NCI-H446 treated with DMSO at 0.1 percent for 48 hours (cell line): ENCODE results near the gene NELL2.

Source experiments
- DNase-seq: peaks from one replicate; lab custom pipeline; 2025; lab: John Stamatoyannopoulos, UW

The NELL2 gene

DNA sequence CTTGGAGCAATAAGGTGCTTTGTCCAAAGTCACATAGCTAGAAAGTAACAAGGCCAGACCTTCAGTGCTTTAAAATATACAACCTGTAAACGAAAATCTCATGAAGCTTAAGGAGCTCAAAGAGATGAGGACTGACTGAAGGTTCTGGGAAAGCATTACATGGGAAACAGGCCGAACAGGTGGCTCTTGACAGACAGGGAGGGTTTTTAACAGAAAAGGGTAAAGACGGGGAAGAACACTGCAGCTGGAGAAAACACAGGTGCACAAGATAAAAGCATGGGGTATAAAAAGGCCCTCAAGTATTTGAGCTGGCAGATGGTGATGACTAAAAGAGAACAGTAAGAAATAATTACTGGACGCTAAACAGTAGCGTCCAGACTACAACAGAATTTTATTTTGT is 257.2 kb downstream of the NELL2 start:
- DNase-seq, result no peak

DNA sequence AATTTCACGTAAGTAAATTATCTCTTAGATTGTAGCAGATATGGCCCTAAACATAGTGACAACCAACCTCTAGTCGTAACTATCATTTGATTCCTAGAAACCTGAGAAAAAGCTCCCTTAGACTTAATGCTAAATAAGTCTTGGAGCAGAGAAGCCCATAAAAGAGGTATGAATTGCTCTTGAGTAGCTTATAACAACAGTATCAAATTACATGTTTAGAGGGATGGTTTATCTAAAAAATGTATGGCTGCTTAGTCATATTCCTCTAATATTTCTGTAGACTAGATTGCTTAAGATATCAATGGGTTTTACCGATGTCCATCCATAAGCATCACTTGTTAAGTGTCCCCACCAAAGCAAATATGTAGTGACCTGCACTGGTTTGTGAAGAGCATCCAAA is 259.7 kb downstream of the NELL2 start:
- DNase-seq, result no peak

DNA sequence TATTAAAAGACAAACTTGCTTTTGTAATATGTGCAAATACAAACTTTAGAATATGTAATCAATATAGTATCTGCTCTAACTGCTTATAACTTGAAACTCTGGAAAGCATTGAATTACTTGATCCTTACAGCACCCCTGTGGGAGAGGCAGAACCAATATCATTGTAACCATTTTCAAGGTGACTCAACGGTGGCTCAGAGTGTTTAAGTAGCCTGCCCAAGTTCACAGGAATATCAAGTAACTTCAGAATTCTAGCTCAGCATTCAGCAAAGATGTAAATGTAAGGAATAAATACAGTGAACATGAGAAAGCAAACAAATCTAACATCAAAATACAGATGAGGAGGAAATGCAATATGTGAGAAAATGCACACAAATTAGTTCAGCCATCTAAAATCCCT is 264.6 kb downstream of the NELL2 start:
- no peak for DNase-seq

DNA sequence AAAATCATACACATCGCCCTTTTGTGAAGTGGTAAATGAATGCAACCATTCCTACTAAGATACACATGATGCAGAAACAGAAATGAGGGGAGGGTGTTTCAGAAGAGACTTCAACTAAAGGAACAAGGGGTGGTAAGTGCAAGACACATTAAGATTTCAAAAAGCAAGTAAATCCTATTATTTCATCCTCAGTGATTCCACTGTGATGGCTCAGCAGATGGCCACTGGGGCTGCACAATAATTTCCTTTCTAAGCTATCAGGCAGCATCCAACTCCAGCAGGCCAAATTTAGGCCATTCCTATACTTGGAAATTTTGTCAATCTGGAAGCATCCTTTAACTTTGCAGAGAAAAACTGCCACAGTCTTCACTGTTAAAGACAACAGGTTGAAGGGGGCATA is 272.4 kb downstream of the NELL2 start:
- DNase-seq, result no peak

DNA sequence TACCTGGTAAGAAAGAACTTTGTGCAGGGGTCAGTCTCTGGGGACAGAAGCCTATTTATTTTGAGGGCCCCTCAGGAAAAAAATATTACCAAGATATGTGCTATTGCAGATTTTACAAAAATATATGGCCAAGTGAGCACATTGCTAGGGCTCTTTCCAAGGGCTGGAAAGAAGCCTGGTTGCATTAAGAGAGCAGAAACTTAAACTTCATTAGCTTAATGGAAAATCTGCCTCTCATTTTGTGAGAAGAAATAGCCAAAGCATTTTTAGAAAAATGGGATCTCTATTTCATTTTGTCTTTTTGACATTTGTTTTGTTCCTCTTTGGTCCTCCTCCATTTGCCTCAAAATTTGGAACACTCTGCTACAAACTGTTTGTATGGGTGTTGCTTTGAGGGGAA is 283.5 kb downstream of the NELL2 start:
- DNase-seq, result no peak

DNA sequence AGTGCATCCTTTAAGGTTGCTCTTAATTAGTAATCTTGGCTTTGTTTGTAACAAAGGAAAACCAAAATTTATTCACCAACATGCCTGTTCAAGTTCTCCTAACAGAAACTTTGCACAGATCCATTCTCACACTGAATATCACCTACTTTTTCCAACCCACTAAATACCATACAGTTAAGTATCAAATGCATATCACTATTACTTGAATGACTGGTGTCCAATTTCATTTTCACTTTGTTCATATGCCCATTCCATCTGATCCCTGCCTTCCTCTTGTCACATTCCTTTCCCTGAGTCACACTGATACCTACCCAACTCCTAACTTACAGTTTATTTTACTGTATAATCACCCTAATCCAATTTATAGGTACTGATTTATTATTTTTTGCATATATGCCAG is 286.4 kb downstream of the NELL2 start:
- no peak for DNase-seq

DNA sequence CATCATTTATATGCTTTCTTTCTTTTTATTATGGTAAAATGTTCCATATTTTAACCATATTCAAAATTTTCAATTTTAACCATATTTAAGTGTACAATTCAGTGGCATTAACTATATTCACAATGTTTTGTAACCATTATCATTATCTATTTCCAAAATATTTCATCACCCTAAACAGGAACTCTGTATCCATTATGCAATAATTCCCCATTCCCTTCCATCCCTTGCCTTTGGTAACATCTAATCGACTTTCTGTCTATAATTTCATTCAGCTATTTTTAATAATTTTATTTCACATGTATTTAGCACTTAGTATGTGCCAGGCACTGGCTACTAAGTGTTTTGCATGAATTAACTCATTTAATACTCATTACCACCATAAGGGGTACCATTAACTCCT is 287.5 kb downstream of the NELL2 start:
- DNase-seq, result no peak

DNA sequence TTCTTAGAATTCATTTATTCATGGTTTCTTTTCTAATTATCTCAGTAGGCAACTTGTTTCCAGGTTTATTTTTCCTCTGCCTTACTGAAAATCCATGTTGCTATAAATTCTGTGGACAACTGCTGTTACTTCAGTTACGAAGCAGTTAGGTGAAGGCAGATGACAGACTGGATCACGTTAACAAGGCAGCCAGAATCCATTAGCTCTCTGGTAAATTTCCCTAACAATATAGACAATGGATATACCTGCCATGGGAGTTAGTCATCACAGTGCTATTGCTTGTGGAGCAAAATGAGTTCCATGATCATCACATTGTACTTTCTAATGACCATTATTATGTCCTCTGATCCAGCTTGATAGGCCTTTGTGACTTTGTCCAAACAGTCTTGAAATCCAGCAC is 291.5 kb downstream of the NELL2 start:
- no peak for DNase-seq

DNA sequence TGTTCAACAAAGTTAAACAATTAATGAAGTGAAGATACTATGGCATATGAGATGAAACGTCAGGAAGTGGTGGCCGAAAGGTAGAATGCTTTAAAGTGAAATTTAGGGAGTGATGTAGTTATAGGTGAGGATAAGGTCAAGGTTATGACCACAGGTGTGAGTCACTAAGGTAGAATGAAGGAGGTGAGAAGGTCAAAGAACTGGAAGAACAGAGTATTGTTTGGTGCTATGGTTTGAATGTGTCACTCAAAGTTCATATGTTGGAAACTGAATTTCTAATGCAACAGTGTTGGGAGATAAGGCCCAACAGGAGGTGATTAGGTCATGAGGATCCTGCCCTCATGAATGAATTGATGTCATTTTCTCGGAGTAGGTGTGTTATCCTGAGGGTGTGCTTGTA is 293.6 kb downstream of the NELL2 start:
- no peak for DNase-seq

DNA sequence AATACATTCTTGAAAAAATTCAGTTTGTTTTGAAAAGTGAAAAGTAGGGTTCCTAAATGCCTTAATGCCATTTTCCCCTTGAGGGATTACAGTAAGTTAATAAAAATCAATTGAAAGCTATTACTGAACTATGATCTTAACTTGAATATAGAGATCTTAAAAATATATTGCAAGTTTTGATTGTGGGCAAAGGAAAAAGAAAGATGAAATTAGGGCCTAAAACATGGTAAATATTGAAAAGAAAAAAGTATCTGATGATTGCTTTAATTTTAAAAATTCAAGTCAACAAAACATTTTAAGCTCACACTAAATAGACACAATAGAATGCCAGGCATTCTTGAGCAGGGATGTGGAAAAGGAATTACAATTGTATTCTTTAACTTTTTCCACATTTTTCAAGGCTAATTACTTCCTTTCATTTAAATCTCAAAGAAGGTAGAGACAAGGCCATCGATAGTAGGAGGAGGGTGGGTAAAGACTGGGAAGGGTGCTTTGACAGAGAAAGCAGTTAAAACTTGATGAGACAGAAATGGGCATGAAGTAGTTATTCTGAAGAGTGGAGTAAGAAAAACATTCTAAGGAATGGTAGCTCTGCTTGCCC is 294.4 kb downstream of the NELL2 start:
- DNase-seq, result no peak

DNA sequence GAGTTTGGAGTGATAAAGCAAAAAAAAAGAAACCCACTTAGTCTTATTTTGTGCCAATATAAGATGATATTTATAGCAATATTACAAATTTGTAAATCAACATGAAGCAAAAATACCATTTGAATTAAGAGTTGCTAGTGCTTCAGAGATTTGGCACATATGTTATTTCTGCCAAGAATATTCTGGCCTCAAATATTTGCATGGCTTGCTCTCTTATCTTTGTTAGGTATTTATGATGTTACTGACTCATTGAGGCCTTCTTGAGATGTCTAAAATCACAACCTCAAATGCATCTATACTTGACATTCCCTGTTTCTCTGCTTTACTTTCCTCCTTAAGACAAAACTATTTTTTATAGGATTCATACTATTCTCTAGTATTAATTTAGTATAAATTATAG is 301.5 kb downstream of the NELL2 start:
- no peak for DNase-seq

DNA sequence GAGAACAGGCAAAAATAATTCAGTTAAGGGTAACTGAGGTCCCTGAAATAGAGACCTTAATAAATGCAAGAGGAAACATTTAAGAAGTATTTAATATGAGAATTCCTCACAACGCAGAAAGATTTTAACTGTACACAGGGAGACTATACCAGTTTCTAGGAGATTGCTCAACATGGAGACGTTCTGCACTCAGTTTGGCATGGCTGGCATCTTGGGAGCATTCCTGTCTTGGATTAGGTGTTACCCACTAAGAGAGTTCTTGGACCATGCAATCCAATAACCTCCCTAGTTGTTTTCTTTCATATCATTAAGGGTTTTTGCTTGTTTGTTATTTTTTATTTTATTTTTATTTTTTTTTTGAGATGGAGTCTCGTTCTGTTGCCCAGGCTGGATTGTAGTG is 302.4 kb downstream of the NELL2 start:
- DNase-seq, result no peak

DNA sequence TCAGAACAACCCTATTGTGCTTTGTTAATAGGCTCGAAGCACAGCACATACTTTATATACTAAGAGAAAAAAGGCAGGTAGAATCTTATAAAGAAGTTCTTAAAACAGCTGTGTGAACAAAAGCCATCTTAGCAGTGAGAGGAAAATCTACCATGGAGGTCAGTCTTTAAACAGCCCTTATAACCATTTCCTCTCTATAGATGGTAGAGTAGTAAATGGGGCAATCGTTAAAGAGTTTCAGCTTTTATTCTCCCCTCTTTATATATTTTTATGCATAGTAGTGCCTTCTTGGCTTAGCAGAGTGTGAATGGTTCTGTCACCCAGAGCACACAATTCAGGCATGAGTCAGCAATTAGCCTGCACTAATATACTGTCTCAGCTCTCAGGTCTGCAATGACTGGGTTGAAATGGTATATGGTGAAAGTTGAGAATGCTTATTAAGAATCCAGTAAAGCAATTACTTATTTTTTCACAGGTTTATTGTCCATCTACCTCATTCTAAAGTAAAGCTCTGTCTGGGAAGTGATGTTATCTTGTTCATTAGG is 305.0 kb downstream of the NELL2 start:
- no peak for DNase-seq

DNA sequence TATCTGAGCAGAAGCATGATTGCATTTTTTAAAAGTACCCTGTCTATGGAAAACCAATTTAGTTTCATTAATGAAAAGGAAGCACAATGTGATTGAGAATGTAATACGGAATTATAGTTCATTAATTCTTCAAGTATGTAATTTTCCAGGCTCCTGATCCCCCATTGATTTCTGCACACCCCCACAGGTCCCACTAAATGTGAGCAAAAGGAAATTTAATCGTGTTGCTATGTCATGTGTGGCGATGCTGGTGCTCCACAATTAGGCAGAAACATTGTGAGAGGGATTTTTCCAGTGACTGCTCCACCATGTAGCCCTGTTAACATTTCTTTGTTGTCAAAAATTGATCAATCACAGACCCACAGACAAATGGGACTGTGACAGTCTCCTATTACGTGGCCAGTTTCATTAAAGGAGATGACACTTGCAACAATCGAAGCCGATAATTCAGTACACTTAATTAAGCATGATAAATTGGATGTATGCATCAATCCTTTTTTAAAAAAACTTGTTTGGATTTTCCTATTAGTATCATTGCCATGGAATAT is 306.0 kb downstream of the NELL2 start:
- no peak for DNase-seq

DNA sequence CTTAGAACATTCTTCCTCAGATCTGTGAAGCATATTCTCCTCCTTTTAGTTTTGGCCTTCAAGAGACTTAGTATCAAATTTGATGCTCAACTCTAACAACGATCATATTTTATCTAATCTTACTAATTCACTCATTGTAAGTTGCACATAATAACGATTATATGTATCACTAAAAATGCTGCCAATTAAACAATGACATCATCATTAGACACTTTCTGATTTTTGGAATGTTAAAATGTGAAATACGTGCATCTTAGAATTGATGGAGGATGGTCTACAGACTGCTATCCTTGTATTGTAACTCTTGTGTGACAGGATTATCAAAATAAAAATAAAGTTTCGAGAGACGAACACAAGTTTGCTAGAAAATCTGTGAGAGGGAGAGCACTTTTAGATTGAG is 311.0 kb downstream of the NELL2 start:
- no peak for DNase-seq

DNA sequence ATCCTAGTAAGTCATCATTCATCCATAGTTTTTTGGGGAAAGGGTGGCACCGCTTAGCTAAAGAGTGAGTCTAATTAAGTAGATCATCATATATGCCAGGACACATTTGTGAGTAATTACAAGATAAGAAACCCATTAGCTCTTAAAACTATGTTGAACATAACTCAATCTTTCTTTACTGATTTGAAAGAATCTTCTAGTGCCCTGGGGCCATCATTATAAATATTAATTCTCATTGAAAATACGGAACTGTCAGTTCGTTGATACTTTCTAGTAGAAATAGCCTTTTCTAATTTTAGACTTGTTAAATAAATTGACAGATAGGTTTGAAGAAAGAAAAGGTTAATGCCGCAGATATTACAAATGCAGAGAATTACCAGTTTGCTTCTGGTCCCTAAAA is 312.6 kb downstream of the NELL2 start:
- DNase-seq, result no peak

DNA sequence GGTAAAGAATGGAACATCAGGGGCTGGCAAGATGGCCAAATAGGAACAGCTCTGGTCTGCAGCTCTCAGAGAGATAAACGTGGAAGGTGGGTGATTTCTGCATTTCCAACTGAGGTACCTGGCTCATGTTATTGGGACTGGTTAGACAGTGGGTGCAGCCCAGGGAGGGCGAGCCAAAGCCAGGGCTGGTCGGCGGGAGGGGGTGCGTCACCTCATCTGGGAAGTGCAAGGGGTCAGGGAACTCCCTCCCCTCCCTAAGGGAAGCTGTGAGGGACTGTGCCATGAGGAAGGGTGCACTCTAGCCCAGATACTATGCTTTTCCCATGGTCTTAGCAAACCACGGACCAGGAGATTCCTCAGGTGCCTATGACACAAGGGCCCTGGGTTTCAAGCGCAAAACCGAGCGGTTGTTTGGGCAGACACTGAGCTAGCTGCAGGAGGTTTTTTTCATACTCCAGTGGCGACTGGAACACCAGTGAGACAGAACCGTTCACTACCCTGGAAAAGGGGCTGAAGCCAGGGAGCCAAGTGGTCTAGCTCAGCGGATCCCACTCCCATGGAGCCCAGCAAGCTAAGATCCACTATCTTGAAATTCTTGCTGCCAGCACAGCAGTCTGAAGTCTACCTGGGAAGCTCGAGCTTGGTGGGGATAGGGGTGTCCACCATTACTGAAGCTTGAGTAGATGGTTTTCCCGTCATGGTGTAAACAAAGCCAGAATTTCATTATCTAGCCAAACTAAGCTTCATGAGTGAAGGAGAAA is 317.6 kb downstream of the NELL2 start:
- DNase-seq, result no peak

DNA sequence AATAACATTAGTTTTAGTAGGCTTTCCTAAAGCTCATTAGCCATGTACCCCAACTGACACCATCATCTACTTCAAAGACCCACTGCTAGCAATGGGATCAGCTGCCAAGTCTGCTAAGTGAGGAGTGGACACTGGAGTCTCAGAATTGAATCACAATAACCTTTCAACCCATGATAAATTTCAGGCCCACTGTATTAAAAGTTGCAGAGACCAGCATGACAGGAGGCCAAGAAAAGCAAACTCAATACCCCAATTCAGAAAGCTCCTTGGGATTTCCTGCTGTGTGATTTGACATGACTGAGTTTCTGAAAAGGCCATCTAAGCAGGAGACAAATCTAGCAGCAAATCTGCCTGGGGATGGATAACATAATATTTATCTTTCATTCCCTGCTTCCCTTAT is 320.7 kb downstream of the NELL2 start:
- no peak for DNase-seq

DNA sequence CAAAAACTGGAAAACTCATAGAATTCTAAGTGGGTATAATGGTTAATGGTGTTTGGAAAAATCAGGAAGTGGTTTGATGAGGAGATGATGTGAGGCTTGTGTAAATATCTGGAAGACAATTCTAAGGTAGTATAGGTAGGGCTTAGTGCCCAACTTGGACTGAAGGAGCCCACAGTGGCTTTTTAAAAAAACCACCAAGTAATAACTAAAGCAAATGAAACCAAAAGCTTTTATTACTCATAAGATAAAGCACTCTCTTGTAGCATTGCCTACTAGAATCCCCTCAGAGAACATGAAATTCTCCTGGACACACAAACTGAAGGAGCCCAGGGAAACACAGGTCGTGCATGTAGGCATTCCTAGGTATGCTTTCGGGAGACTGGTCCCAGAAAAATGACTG is 324.5 kb downstream of the NELL2 start:
- DNase-seq, result no peak

DNA sequence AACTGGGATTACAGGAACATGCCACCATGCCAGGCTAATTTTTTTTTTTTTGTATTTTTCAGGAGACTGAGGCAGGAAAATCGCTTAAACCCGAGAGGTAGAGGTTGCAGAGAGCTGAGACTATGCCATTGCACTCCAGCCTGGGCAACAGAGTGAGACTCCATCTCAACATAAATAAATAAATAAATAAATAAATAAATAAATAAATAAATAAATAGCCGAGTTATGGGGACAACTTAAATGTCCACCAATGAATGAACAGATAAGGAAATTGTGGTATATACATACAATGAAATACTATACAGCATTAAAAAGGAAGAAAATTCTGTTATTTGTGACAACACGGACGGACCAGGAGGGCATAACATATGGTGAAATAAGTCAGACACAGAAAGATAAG is 325.7 kb downstream of the NELL2 start:
- DNase-seq, result no peak

DNA sequence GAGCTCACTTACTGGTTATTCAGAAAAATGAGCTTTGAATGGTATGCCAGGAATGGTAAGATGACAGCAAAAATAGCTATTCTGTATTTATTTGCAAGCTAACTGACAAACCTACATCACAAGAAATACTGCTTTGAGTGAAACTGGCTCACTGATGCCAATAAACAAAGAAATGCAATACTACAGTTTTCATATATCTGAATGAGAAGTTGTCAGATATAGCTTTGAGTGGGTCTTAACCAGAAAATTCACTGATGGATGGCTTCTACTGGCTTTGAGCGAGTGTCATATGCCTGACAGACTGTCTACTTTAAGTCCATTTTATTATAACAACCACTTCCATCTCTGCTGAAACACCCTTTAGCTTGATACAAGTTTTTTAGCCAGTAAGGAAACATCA is 330.1 kb downstream of the NELL2 start:
- no peak for DNase-seq

DNA sequence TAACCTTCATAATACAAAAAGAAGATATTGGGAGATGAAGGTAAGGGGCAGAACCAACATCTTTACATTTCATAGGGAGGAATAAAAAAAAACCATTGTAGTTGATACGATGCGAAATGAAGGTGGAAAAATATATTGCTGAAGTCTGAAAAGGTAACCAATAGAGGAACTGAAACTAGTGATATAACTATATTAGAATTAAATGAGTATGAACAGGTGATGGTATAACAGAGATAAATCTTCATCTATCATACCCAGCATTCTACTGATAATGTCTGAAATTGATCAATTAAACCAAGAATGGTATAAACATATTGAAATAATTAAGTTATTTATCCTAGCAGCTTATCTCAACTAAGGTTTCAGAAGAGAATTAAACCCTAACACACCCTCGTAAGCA is 332.1 kb downstream of the NELL2 start:
- DNase-seq, result no peak

DNA sequence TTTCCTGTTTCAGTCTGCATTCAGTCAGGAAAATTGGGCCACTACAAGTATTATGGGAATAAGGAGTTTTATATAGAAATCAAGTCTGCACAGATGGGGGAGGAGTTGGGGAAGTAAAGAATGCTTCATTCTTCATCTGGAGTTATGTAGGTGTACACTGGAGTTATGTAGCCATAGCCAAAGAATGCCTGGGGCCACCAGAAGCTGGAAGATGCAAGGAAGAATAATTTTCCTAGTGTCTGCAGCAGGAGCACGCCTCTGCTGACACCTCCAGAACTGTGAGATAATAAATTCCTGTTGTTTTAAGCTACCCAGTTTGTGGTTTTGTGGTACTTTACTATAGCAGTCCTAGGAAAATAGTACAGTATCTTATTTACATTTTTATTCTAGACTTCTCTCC is 333.4 kb downstream of the NELL2 start:
- no peak for DNase-seq

DNA sequence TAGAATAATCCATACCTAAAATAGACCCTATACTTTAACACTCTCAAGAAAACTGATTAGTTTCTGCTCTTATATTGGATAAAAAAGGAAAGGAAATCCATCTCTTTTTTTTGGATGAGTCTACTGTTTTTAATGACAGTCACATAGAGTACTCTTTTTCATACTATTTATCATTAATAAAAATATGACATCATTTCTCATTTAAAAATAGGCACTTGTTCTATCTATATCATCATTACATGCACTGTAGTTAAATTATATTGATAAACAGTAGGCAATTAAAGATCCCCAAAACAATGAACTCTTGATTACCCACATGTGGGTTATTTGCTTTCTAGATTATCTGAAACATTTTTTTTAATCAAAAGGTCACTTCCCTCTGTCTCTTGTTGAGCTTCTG is 338.8 kb downstream of the NELL2 start:
- no peak for DNase-seq
